GM21447 (cell line): ENCODE measurements around the gene ALK.

Source experiments
- ATAC-seq: cut with Tn5 transposase; IDR thresholded peaks from one replicate; pipeline ENCODE4 v1.9.1; 2021; ENCODE audit not compliant: unreplicated experiment

ALK gene

DNA sequence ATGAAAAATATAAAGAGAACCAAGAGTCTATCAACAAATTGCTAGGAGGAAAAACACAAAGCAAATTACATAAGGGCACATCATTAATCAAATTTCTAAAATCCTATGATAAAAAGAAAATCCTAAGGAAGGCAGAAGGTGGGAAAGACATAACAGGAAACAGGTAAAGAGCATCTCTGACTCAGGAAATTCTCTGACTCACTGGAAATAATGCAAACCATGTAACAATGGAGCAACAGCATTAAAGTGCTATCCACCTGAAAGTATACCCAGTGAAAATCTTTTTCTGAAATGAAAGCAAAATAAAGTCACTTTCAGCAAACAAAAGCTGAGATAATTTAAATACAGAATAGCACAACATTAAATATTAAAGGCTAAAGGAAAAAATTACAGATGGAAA lies 10.9 kb downstream of the ALK start:
- no peak for ATAC-seq

DNA sequence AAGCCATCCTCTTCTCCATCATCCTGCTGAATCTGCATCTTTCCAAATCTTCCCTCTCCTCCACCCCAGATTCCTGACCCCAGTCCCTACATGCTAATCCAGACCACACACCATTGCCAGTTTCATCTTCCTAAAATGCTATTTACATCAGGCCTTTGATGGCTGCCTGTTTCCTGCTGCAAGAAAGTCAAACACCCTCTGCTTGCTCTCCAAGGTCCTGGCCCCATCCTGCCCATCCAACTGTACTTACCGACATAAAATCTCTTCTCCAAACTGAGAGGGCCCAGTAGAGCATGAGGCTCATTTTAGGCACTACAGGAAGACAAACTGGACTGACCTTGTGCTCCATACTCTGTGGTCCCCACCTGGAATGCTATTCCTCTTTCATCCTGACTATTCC lies 19.0 kb downstream of the ALK start:
- ATAC-seq, result no peak

DNA sequence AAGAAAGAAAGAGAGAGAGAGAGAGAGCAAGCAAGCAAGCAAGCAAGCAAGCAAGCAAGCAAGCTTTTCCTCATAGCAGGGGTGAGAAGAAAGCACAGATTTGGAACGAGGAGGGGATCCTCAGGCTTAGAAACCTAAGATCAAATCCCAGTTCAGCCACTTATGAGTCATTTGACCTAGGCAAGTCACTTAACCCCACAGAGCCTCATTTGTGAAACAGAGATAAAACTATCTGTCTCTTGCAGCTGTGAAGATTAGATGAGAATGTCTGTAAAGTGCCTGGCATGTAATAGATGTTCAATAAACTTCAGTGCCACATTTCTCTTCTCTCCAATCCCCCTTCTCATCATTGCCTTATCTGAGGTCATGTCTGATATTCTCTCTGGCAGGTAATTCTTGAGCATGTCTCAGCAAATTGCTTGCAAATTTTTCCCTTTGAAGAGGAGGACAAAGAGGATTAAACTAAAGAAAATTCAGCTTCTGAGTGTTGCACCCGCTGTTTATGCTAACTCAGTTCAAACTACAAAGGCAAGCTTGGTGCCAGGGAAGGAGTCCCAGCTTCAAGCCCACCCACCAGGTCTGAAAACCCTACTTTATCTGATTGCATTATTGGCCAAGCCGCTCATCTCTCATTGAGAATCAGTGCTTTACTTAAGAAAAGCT lies 20.3 kb downstream of the ALK start:
- no peak for ATAC-seq

DNA sequence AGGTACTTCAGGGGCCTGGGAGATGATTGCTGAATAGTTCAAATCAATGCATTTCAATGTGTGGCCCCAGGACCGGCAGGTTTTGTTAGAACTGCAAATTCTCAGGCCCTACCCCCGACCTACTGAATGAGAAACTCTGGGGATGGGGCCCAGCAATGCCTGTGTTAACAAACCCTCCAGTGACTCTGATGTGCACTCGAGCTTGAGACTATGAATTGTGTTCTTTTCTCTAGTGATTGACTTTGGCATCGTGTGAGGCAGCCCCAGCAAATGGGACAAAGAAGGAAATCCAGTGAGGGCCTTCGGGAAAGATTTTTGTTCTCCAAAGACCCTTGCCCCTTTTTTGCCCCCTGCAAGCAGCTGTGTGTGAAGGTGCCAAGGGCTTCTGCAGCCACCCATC lies 22.4 kb downstream of the ALK start:
- ATAC-seq, result no peak

DNA sequence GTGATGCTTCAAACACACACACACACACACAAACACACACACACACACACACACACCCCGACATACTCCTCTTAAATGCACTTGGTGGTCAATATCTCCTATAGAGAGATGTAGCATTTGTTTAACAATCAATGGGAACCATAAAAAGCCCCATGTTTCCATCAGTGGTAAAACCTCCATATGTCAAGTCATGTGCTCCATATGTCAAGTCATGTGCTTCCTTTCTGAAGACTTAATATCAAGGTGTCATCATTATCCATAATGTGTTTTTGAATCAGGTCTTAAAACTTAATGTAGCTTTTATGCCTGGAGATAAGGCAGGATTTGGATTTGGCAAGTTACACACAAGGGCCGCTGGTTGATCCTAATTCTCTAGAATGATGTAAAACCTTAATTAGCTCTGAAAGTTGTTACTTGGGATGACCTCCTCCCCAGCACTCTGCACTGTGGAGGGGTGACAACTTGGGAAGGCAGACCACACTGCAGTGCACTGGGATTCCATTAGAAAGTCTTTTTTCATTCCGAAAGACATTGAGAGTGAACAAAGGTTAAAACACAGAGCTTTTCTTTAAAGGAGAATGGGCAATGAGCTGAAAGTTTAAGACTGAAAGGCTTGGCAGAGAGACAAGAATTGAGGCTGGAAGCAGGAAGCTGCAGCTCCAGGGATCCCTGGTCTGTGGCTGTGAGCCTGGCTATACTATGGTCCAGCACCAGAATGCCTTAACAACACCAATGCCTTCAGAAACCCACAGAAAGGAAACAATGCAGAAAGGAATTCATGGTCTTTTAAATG lies 26.4 kb downstream of the ALK start:
- no peak for ATAC-seq

DNA sequence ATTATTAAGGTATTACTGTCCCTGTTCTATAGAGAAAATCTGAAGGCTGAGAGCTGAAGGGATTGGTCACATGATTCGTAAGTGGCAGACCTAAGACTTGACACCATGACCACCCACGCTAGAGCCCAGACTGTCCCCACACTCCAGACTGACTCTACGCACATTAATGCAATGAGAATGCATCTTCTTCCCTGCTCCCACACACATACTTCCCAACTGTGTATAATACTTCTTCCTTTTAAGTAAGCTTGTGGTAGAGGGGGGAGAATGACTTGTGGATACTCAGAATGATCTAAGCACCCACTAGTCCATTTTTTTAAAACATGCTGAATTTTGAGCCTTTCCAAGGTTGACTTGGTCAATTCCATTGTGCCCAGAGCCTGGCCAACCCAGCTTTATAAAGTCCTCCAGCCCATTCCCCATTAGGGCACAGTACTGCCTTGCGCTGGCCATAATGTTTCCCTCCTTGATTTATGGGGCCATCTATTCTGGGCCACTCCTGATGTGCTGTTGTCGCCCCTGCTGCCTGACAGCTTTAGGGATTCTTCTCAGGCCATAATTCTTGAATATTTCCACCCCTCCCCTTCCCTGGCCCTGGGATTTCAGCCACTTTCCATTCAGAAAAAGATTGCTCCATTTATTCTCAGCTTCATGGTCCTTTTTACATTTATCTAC lies 28.7 kb downstream of the ALK start:
- ATAC-seq, result no peak

DNA sequence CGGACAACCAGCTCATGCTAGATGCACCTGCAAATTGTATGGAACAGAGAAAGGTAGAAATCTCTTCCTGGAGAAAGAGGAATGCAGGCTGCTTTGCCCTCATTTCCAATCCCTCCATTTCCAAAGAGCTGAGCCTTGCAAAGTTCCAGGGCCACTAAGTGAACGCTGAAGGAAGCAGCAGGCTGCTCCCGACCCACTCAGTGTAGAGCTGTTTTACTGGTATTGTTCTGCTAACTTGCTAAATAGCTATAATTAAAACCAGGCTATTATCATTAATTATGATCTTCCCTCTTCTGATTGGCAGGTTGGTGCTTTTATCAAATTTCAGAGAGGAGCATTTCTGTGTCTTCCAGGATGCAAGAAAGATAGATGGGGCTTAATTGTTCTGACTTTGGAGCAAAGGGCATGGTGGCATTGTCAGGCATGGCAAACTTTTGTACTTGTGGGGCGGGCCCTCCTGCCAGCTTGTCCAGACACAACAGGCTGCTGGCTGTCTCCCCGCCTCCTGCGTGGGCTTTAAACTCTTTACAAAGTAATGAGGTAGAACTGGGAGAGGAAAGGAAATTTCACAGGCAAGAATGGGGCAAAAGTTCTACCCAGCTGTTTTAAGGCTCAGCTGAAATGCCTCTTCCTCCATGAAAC lies 40.2 kb downstream of the ALK start:
- ATAC-seq, result no peak

DNA sequence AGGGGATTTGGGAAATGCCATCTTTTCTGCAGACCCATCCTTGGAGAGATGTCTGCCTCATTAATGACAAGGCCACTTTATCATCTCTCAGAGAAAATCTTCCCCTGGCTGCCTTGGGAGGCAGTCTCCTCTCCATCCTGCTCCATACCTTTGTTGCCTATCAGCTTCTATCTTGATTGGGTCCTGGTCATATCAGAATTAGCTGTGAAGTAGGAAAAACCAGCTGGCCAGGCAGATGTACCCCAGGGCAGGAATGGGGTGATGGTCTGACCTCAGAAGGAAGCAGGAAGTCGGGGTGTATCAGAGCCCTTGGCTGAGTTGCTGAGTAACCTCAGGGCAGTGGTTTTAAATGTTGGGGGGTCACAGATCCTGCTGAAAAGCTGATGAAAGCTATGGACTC lies 41.3 kb downstream of the ALK start:
- no peak for ATAC-seq

DNA sequence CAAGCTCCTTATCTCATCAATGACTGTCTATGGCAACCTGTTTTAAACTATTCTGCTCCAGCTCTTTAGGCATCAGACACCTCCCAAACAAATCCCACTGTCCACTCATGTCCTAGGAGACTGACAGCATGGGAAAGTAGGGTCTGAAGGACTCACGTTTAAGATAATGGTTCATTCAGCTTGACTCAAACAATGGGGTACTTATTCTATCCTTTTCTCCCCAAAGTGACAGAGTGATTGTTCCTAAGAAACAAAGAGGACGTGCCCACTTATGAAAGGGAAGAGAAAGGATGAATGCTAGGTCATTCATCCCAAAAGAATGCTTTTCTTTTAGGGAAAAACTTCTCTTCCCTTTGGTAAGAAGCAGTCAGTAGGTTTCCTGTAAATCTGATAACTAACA lies 41.9 kb downstream of the ALK start:
- ATAC-seq, result no peak

DNA sequence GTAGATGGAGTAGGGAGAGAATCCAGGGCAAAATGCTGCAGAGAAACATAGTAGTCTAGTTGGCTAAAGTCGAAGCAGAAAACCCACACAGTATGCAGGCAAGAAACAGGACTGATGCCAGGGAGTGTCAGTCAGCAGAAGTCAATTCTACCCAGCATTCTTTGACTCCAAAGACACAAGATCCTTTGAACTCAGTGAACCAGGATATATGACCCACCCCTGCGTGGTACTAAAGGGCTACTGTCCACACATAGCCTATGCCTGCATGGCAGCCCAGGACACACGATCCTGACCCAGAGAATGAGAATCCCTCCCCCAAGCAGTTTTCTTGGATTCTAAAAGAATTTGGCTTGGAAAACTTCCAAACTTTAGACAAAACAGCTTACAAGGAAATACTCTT lies 42.5 kb downstream of the ALK start:
- ATAC-seq, result no peak

DNA sequence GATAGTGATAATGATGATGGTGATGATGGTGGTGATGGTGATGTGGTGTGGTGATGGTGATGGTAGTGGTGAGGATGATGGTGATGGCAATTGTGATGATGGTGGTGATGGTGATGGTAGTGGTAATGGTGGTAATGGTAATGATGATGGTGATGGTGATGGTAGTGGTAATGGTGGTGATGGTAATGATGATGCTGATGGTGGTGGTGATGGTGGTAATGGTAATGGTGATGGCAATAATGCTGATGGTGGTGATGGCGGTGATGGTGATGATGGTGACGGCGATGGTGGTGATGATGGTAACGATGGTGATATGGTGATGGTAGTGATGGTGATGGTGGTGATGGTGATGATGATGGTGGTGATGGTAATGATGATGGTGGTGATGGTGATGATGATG lies 45.0 kb downstream of the ALK start:
- no peak for ATAC-seq

DNA sequence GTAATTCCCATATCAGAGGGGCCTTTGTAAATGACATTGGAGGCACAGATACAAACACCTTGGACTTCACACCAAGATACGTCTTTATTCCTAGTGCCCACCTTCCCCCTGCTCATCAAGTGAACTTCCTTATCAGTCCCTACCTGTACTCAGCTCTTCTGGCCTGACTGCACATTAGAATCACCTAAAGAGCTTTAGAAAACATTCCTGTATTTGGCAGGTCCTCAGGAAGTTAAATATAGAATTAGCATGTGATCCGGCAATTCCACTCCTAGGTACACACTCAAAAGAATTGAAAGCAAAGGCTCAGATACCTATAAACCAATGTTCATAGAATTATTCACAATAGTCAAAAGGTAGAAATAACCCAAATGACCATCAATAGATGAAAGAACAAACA lies 46.6 kb downstream of the ALK start:
- no peak for ATAC-seq

DNA sequence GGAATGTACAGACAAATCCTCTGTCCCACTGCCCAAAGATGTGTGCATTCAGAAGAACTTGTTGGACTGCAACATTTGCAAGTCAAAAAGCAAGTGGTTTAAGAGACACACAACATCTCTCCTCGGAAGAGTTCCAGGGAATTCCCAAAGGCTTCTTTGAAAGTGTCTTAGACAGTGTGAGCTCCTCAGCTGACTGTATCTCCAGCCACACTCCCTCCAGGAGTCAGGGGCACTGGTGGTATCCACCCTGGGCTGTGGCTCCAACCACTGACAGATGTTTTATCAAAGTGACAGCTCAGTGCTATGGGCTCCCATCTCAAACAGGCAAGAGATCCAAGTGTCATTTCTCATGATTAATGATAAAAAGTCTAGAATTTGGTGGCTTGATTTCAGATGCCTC lies 48.5 kb downstream of the ALK start:
- no peak for ATAC-seq

DNA sequence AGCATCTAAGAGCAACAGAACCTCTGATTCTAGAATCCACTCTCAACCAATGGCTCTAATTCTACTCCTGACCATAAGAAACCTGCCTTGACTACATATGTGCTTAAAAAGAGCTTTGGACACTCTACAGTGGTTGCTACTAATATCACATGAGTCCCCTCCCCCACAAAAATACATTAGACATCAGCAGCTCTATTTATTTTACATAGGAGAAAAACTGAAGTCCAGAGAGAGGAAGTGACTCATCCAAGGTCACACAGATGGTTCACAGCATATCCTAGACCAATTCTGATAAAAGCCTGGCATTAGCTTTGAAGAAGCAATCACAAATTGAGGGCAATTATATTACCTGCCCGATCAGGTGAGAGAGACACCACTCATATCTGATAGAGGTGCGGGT lies 49.8 kb downstream of the ALK start:
- ATAC-seq, result no peak

DNA sequence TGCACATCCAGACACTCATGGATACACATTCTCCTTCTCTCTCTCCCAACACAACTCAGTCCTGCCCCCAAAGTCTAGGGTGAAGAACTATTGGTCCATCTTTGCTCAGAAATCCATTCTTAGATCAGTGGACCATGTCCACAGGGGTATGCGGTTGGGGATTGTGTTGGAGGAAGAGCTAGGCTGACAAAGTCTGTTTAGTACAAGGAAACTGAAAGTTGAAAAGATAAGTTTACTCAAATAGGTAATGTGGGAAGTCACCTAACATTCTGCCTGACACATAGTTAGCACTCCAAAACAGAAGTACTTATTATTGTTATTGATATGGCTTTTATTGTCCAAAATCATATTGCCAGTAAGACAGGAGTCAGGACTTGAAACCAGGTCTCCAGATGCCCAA lies 55.9 kb downstream of the ALK start:
- peak; percentile 51 for ATAC-seq

DNA sequence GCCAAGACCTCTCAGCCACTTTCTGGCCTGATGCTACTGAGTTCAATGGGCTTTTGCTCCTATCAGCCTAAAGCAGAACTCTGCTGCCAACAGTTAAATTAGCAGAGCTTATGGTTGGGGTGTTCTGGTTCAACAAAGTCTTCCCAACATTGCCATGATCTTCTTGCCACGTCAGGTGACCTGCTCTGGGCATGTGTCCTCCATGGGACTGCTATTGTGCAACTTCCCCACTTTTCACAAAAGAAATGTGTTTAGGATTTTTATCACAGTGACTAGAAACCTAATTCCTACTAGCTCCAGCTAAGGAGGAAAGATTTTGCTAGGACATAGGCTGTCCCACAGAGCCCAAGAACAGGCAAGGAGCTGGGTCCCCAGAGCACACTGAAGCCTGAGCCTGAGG lies 56.4 kb downstream of the ALK start:
- ATAC-seq, result no peak

DNA sequence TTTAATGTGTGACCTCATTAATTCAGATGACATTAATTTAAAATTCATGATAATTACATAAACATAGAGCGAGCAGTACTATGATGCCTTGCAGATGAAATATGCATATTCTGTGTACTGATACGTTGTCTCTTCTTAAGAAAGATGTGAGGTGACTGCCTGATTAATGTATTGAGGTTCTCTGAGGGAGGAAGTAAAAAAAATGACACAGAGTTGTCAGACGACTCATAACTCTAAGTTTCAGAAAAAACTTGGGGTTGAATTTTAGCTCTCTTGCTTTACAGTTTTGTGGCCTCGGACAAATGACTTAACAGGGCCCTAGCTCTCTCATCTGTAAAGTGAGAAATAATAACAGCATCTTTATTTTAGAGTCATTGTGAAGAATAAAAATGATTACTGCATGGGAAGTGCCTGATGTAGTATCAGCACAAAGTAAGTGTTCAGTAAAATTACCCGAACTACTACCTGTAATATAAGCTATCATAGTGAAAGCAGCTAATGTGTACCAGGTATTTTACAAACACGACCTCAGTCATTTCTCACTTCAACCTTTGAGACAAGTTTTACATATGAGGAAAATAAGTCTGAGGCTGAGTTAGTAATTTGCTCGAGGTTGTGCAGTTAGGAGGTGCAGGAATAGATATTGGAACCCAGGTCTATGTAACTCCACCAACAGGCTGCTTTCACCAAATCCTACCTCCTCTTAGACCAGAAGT lies 65.3 kb downstream of the ALK start:
- no peak for ATAC-seq

DNA sequence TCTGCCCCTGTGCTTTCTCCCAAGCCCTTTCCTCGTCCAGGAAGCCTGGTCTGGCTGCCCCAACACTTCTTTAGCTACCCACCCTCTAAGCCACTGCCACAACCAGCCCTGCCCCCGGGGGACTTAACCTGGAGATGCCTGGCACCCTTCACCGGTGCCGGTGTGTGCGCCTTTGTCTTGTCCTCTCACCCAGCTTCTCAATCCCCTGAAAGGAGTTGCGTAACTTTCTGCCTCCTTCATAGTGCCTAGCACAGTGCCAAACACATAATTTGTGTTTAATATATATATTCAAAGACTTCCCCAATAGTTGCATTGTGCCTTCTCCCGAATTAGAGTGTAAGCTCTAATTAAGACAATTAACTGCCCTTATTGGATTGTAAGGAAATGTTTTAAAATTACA lies 70.6 kb downstream of the ALK start:
- no peak for ATAC-seq

DNA sequence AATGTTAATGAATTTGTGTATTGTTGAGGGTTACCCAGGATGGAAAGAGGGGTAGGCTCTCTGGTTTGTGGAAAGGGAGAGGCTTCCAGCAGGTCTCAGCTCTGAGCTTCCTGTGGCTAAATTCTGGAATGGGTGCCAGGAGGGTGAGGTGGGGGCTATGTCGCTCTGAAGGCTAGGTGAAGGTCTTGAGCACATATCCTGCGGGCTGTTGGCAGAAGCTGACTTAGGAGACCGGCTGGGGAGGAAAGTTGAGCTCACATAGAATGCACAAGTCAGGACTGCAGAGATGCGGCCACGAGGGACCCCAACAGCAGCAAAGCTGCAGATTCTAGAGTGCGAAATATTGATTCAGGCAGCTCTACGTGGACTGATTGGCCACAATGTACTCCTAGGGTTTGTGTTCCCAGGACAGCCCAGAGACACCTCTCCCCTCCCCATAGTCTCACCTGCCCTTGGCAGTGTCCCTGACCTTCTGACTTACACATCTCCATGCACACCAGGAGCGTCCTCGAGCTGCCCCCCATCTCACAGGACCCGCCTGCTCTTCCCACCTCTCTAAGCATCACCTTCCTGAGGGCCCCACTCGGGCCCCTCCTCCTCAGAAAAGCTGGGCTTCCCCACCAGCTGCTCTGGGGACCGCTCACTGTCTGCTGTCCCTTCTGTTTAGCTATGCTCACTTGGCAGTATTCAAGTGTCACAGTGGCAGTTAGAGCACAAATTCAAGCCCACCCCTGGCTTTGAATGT lies 72.6 kb downstream of the ALK start:
- no peak for ATAC-seq

DNA sequence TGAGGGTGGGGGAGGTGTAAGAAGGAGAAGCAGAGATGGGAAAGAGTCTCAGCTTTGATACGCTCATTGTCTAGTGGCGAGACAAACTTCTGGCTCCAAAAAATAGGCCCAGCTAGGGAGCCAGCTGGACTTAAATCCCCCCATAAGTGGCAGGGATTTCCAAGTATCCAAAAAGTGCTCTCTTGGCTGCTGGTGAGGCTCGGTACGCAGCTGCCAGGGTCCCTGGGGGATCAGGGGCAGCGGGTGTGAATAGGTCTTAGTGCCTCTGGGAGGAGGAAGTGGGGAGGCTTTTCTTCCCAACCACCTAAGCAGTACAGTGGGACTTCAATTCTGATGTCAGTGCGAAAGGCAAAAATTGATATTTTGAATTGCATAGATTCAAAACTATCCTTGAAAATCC lies 73.5 kb downstream of the ALK start:
- ATAC-seq, result no peak
